ENCODE data around the gene RAB2B.

The RAB2B gene

GRCh38 chr14:21476925-21477681 is at the start of gene RAB2B, which contains the start of gene TOX4:
RAB2B (minus strand) TSS chr14:21476959; CDS start chr14:21476872, 87 bp downstream.
TOX4 (plus strand) TSS chr14:21477195; CDS start chr14:21477279, 84 bp downstream.
- peak within 1 kb of the TSS; percentile 100 for H3K4me3 Mint-ChIP-seq
- no peaks in the 10 kb centered on the region for H3K9me3 Mint-ChIP-seq
- peaks cover 27% of the 10 kb centered on the region for H3K4me1 Mint-ChIP-seq (ENCODE audit: low read depth)

GRCh38 chr14:21525962-21526671 is 49.4 kb upstream of the RAB2B start, which contains the start of gene SALL2:
SALL2 (minus strand) TSS chr14:21526346; CDS start chr14:21526127, 219 bp downstream.
- peak within 1 kb of the TSS; percentile 73 for H3K4me3 Mint-ChIP-seq

More at GRCh38 chr14:21476925-21477681, at the start of gene RAB2B, which contains the start of gene TOX4:
- Mint-ChIP-seq H3K27ac (peak within 1 kb of the TSS; percentile 99), H3K27me3 (no peaks in the 10 kb centered on the region), H3K36me3 (ENCODE audit: low read depth) (peaks cover 59% of the 10 kb centered on the region)
- intact Hi-C loops (cut with micrococcal nuclease) = loop anchor here (1.0 to 2.0 kb wide), 3 partner anchors 21 to 40 kb away; partner anchors contain the start of genes CHD8 and METTL3

GRCh38 chr14:21525571-21525961 is 48.8 kb upstream of the RAB2B start:
- H3K27ac Mint-ChIP-seq = no peak overlapping the region

More at GRCh38 chr14:21525962-21526671, 49.4 kb upstream of the RAB2B start, which contains the start of gene SALL2:
- intact Hi-C loops (cut with micrococcal nuclease) = no loop called here
- H3K27ac Mint-ChIP-seq = no peak within 1 kb of the TSS
- peaks cover 17% of the 10 kb centered on the region for H3K4me1 Mint-ChIP-seq (ENCODE audit: low read depth)
- H3K27me3 Mint-ChIP-seq = peaks cover 55% of the 10 kb centered on the region
- H3K9me3 Mint-ChIP-seq = no peaks in the 10 kb centered on the region
- H3K36me3 Mint-ChIP-seq (ENCODE audit: low read depth) = no peaks in the 10 kb centered on the region

GRCh38 chr14:21524575-21525490 is 48.1 kb upstream of the RAB2B start:
- no peaks in the 10 kb centered on the region for H3K36me3 Mint-ChIP-seq (ENCODE audit: low read depth)
- no peaks in the 10 kb centered on the region for H3K9me3 Mint-ChIP-seq
- H3K4me1 Mint-ChIP-seq (ENCODE audit: low read depth) = peaks cover 17% of the 10 kb centered on the region
- intact Hi-C loops (cut with micrococcal nuclease) = no loop called here
- no peak overlapping the region for H3K27ac Mint-ChIP-seq
- H3K27me3 Mint-ChIP-seq = peaks cover 53% of the 10 kb centered on the region
- peak overlapping the region; percentile 47 for H3K4me3 Mint-ChIP-seq

More at GRCh38 chr14:21525571-21525961, 48.8 kb upstream of the RAB2B start:
- Mint-ChIP-seq H3K4me1 (ENCODE audit: low read depth) (peaks cover 17% of the 10 kb centered on the region), H3K36me3 (ENCODE audit: low read depth) (no peaks in the 10 kb centered on the region), H3K27me3 (peaks cover 55% of the 10 kb centered on the region), H3K9me3 (no peaks in the 10 kb centered on the region), H3K4me3 (peak overlapping the region; percentile 73)
- intact Hi-C loops (cut with micrococcal nuclease) = no loop called here

GRCh38 chr14:21523203-21523602 is 46.4 kb upstream of the RAB2B start:
- Mint-ChIP-seq H3K36me3 (ENCODE audit: low read depth) (no peaks in the 10 kb centered on the region), H3K4me3 (no peak overlapping the region), H3K27me3 (peaks cover 50% of the 10 kb centered on the region), H3K4me1 (ENCODE audit: low read depth) (peaks cover 22% of the 10 kb centered on the region), H3K27ac (no peak overlapping the region), H3K9me3 (no peaks in the 10 kb centered on the region)
- intact Hi-C loops (cut with micrococcal nuclease) = no loop called here

- Mint-ChIP-seq H3K9me3 (no peaks in the 10 kb centered on the region), H3K36me3 (ENCODE audit: low read depth) (no peaks in the 10 kb centered on the region), H3K27ac (no peak overlapping the region), H3K27me3 (peaks cover 42% of the 10 kb centered on the region), H3K4me1 (ENCODE audit: low read depth) (peaks cover 12% of the 10 kb centered on the region), H3K4me3 (no peak overlapping the region)
- intact Hi-C loops (cut with micrococcal nuclease) = no loop called here
Observed at GRCh38 chr14:21521501-21521900, 44.7 kb upstream of the RAB2B start.

- no peak overlapping the region for H3K27ac Mint-ChIP-seq
- H3K4me1 Mint-ChIP-seq (ENCODE audit: low read depth) = peaks cover 5% of the 10 kb centered on the region
- peaks cover 42% of the 10 kb centered on the region for H3K27me3 Mint-ChIP-seq
- intact Hi-C loops (cut with micrococcal nuclease) = no loop called here
- H3K36me3 Mint-ChIP-seq (ENCODE audit: low read depth) = no peaks in the 10 kb centered on the region
- no peaks in the 10 kb centered on the region for H3K9me3 Mint-ChIP-seq
- no peak overlapping the region for H3K4me3 Mint-ChIP-seq
Observed at GRCh38 chr14:21520767-21521166, 44.0 kb upstream of the RAB2B start.

- intact Hi-C loops (cut with micrococcal nuclease) = no loop called here
- Mint-ChIP-seq H3K36me3 (ENCODE audit: low read depth) (no peaks in the 10 kb centered on the region), H3K4me1 (ENCODE audit: low read depth) (peaks cover 5% of the 10 kb centered on the region), H3K4me3 (no peak overlapping the region), H3K27me3 (peaks cover 34% of the 10 kb centered on the region), H3K9me3 (no peaks in the 10 kb centered on the region), H3K27ac (no peak overlapping the region)
Observed at GRCh38 chr14:21518725-21519124, 42.0 kb upstream of the RAB2B start.

GRCh38 chr14:21514341-21514740 is 37.6 kb upstream of the RAB2B start:
- intact Hi-C loops (cut with micrococcal nuclease) = no loop called here
- Mint-ChIP-seq H3K4me1 (ENCODE audit: low read depth) (peaks cover 18% of the 10 kb centered on the region), H3K9me3 (no peaks in the 10 kb centered on the region)

GRCh38 chr14:21510735-21511657 is 34.2 kb upstream of the RAB2B start, which contains the start of gene METTL3:
METTL3 (minus strand) TSS chr14:21511340; CDS start chr14:21511223, 117 bp downstream.
- Mint-ChIP-seq H3K9me3 (no peaks in the 10 kb centered on the region), H3K36me3 (ENCODE audit: low read depth) (peaks cover 38% of the 10 kb centered on the region), H3K27me3 (peaks cover 13% of the 10 kb centered on the region), H3K4me3 (peak within 1 kb of the TSS; percentile 87), H3K27ac (peak within 1 kb of the TSS; percentile 95), H3K4me1 (ENCODE audit: low read depth) (peaks cover 18% of the 10 kb centered on the region)
- intact Hi-C loops (cut with micrococcal nuclease) = loop anchor here (1.0 kb wide), 2 partner anchors 34 to 74 kb away; partner anchors contain the start of gene TOX4

More at GRCh38 chr14:21514341-21514740, 37.6 kb upstream of the RAB2B start:
- H3K27ac Mint-ChIP-seq = no peak overlapping the region
- peaks cover 14% of the 10 kb centered on the region for H3K36me3 Mint-ChIP-seq (ENCODE audit: low read depth)
- no peak overlapping the region for H3K4me3 Mint-ChIP-seq
- peaks cover 19% of the 10 kb centered on the region for H3K27me3 Mint-ChIP-seq

GRCh38 chr14:21509432-21510143 is 32.8 kb upstream of the RAB2B start:
- no peaks in the 10 kb centered on the region for H3K9me3 Mint-ChIP-seq
- H3K27me3 Mint-ChIP-seq = peaks cover 6% of the 10 kb centered on the region
- H3K4me1 Mint-ChIP-seq (ENCODE audit: low read depth) = peaks cover 18% of the 10 kb centered on the region
- peak overlapping the region; percentile 95 for H3K27ac Mint-ChIP-seq
- peaks cover 45% of the 10 kb centered on the region for H3K36me3 Mint-ChIP-seq (ENCODE audit: low read depth)
- H3K4me3 Mint-ChIP-seq = peak overlapping the region; percentile 87
- intact Hi-C loops (cut with micrococcal nuclease) = no loop called here

GRCh38 chr14:21506557-21506956 is 29.8 kb upstream of the RAB2B start:
- H3K27ac Mint-ChIP-seq = no peak overlapping the region

More at GRCh38 chr14:21506557-21506956, 29.8 kb upstream of the RAB2B start:
- Mint-ChIP-seq H3K4me3 (no peak overlapping the region), H3K9me3 (no peaks in the 10 kb centered on the region), H3K4me1 (ENCODE audit: low read depth) (peaks cover 18% of the 10 kb centered on the region), H3K27me3 (no peaks in the 10 kb centered on the region), H3K36me3 (ENCODE audit: low read depth) (peaks cover 69% of the 10 kb centered on the region)
- intact Hi-C loops (cut with micrococcal nuclease) = no loop called here
